ENCODE measurements around the gene AKAP13.

The AKAP13 gene

GRCh38 chr15:85749261-85750151, 369.1 kb downstream of the AKAP13 start:
- DNase-seq = no peak

GRCh38 chr15:85750319-85751290, 370.2 kb downstream of the AKAP13 start:
- no peak for DNase-seq

GRCh38 chr15:85751291-85752123, 371.1 kb downstream of the AKAP13 start:
- no peak for DNase-seq

- DNase-seq = no peak
Measured at GRCh38 chr15:85752124-85752475, 371.7 kb downstream of the AKAP13 start.

- no peak for DNase-seq
Measured at GRCh38 chr15:85752491-85752961, 372.1 kb downstream of the AKAP13 start.

- no peak for DNase-seq
Measured at GRCh38 chr15:85753261-85753660, 372.9 kb downstream of the AKAP13 start.

- no peak for DNase-seq
Measured at GRCh38 chr15:85753791-85754452, 373.5 kb downstream of the AKAP13 start.

GRCh38 chr15:85754989-85755388, 374.6 kb downstream of the AKAP13 start:
- no peak for DNase-seq

- DNase-seq = no peak
Measured at GRCh38 chr15:85755471-85755870, 375.1 kb downstream of the AKAP13 start.

- no peak for DNase-seq
Measured at GRCh38 chr15:85755942-85756341, 375.5 kb downstream of the AKAP13 start.

GRCh38 chr15:85756411-85757072, 376.1 kb downstream of the AKAP13 start:
- DNase-seq = no peak

- no peak for DNase-seq
Measured at GRCh38 chr15:85757073-85757938, 376.9 kb downstream of the AKAP13 start.

GRCh38 chr15:85757939-85758654, 377.7 kb downstream of the AKAP13 start:
- no peak for DNase-seq

GRCh38 chr15:85758655-85758978, 378.2 kb downstream of the AKAP13 start:
- no peak for DNase-seq

- DNase-seq = no peak
Measured at GRCh38 chr15:85759376-85759775, 379.0 kb downstream of the AKAP13 start.

GRCh38 chr15:85760049-85760448, 379.6 kb downstream of the AKAP13 start:
- no peak for DNase-seq

GRCh38 chr15:85760531-85761371, 380.3 kb downstream of the AKAP13 start:
- DNase-seq = no peak

- DNase-seq = no peak
Measured at GRCh38 chr15:85761635-85762034, 381.2 kb downstream of the AKAP13 start.

Measured in activated CD4-positive, alpha-beta T cell treated with anti-CD3 and anti-CD28 coated beads for 48 hours (primary cell).